ENCODE data around the gene DUSP7. TPM values are rescaled to one million over a fixed set of nuclear protein-coding genes. Genes with fewer than 3 reads are reported as not detected.

Gene DUSP7
- total and polyA plus RNA-seq, 2 donors (not counting 3 experiments of a cell fraction or from before 2014, with no cell fraction given) = 29.2 to 37.7 TPM

- Histone ChIP-seq H4K20me1 (replicated peaks; ENCODE audit: control insufficient read depth, extremely low read depth, insufficient read depth, low read length) (no peaks in the 10 kb centered on the region), H3K36me3 (ENCODE audit: control insufficient read depth in 2 of 2, extremely low read depth in 1 of 2, insufficient read depth in 2 of 2, low read length in 2 of 2) (no peaks in the 10 kb centered on the region), H2AFZ (ENCODE audit: low read depth, low read length) (peak overlapping the region; percentile 21), H3K4me3 (replicated peaks in 1 of 3; ENCODE audit: insufficient read depth in 1 of 3, low read depth in 1 of 3, low read length in 3 of 3) (no peak overlapping the region), H3K27ac (ENCODE audit: insufficient read depth, low read depth, low read length) (no peak overlapping the region), H3K79me2 (ENCODE audit: control insufficient read depth, insufficient read depth, low read length) (no peaks in the 10 kb centered on the region), H3K9me1 (replicated peaks; ENCODE audit: control insufficient read depth, extremely low read depth, insufficient read depth, low read length) (no peaks in the 10 kb centered on the region), H3K4me2 (ENCODE audit: insufficient read depth, low read length) (no peak overlapping the region), H3K9ac (replicated peaks; ENCODE audit: extremely low read depth, insufficient read depth, low read length) (no peak overlapping the region), H3K4me1 (ENCODE audit: control insufficient read depth, extremely low read depth, insufficient read depth, low read length) (peaks cover 10% of the 10 kb centered on the region), H3K9me3 (replicated peaks; ENCODE audit: control insufficient read depth, insufficient read depth, low read length) (no peaks in the 10 kb centered on the region), H3K27me3 (ENCODE audit: control insufficient read depth in 2 of 2, insufficient read depth in 2 of 2, low read length in 2 of 2) (no peaks in the 10 kb centered on the region)
- intact Hi-C loops (cut with micrococcal nuclease) = no loop called here
- TF ChIP-seq EZH2 (IDR thresholded peaks at IDR 0.05; ENCODE audit: borderline replicate concordance, low read depth, low read length, severe bottlenecking) (no peak), CTCF (IDR thresholded peaks at IDR 0.05; ENCODE audit: extremely low read depth in 1 of 2, insufficient read depth in 1 of 2, low read depth in 1 of 2, low read length in 2 of 2) (no peak), GATA2 (IDR thresholded peaks at IDR 0.05; ENCODE audit: insufficient read depth, insufficient read length, low read depth, low read length) (no peak), FOS (IDR thresholded peaks at IDR 0.05; ENCODE audit: borderline replicate concordance, insufficient read depth, low read length) (no peak), MYC (IDR thresholded peaks at IDR 0.05; ENCODE audit: low read depth, low read length) (no peak), POLR2AphosphoS5 (IDR thresholded peaks at IDR 0.05; ENCODE audit: insufficient read depth, low read depth, low read length) (peak; percentile 24), POLR2A (IDR thresholded peaks at IDR 0.05; ENCODE audit: low read depth, low read length) (no peak), JUN (IDR thresholded peaks at IDR 0.05; ENCODE audit: borderline replicate concordance, insufficient read depth, insufficient read length, low read depth) (no peak)
- peak; percentile 35 for FAIRE-seq
- BruUV-seq (replicated peaks) = no TSS peak
- DNase-seq (ENCODE audit: low read depth, low spot score) = no peak
- CTCF ChIA-PET = interaction anchor here (1.0 to 1.2 kb wide), 2 partner anchors 8 to 58 kb away, joined by 3 read pairs; no protein-coding TSS in a partner anchor
- dilution Hi-C loops (cut with MboI; ENCODE audit: extremely low pct_ligation_motif_present, low sequenced_read_pairs) = no loop called here
- POLR2A ChIA-PET = no interaction called here
These were observed 8.9 kb upstream of the DUSP7 start for GRCh38 chr3:52065264-52065756.
